ENCODE measurements around the gene CCDC148. TPM values are rescaled to one million over a fixed set of nuclear protein-coding genes. Genes with fewer than 3 reads are reported as not detected.

The CCDC148 gene
- total and polyA plus RNA-seq, 5 donors from 2014 or later, result not detected

DNA sequence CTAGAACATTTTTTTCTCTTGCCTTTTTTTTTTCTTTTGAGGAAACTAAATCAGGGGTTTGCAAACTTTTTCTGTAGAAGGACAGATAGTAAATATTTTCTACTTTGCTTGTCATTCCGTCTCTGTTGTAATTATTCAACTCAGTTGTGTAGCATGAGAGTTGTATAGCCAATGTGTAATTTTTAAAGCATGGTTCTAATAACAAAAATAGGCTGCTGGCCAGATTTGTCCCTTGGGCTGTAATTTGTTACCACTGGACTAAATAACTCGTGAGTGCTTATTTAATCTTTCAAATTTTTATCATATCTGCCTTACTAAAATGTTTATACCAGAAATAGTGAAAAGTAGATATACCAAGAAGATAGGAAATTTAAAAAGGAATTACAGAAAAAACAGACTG lies 43.0 kb downstream of the CCDC148 start:
- Mint-ChIP-seq H3K27me3 (peaks cover 16% of the 10 kb centered on the region), H3K4me3 (no peak overlapping the region), H3K27ac (no peak overlapping the region), H3K36me3 (no peaks in the 10 kb centered on the region), H3K4me1 (no peaks in the 10 kb centered on the region), H3K9me3 (peaks cover 2 to 34% (median 11%) of the 10 kb centered on the region in 7 donors)
- no peak for ATAC-seq (ENCODE audit: low read depth in 2 of 2)
- H3K27ac ChIP-seq (ENCODE audit: insufficient read depth, low read length, poor library complexity, severe bottlenecking), result no peak overlapping the region
- DNase-seq, result no peak
- peaks cover 6% of the 10 kb centered on the region for H3K27me3 ChIP-seq (ENCODE audit: control insufficient read depth, insufficient read depth, low read length)
- H3K4me1 ChIP-seq (ENCODE audit: control insufficient read depth, insufficient read depth, low read length, poor library complexity, severe bottlenecking), result no peaks in the 10 kb centered on the region
- H3K4me3 ChIP-seq (ENCODE audit: low read depth, low read length), result no peak overlapping the region
- peaks cover 13 to 20% of the 10 kb centered on the region in 2 experiments for H3K9me3 ChIP-seq (ENCODE audit: control insufficient read depth in 2 of 2, low read length in 2 of 2)
- H3K36me3 ChIP-seq (ENCODE audit: control insufficient read depth, insufficient read depth, low read length), result no peaks in the 10 kb centered on the region

DNA sequence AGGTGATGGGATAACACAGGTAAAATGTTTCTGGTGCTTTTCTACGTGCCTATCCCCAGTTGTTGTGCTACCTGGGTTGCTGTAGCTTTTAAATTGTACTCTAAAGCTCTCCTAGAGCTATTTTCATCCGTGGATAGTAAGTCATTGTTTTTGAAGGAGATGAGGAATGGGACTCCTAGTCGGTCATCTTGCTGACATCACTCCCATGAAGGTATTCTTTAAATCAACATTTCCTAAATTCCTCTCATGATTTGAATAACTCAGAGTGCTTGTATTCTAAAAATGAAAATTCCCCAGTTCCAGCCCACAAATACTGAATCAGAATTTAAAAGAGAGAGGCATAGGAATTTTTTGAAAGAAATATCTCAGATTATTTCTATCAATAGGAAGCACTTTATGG lies 44.3 kb downstream of the CCDC148 start:
- peaks cover 18% of the 10 kb centered on the region for H3K27me3 Mint-ChIP-seq
- H3K9me3 Mint-ChIP-seq, result peaks cover 2 to 34% (median 9%) of the 10 kb centered on the region in 7 donors
- Histone ChIP-seq H3K4me1 (ENCODE audit: control insufficient read depth, insufficient read depth, low read length, poor library complexity, severe bottlenecking) (no peaks in the 10 kb centered on the region), H3K27ac (ENCODE audit: insufficient read depth, low read length, poor library complexity, severe bottlenecking) (no peak overlapping the region), H3K36me3 (ENCODE audit: control insufficient read depth, insufficient read depth, low read length) (no peaks in the 10 kb centered on the region), H3K4me3 (ENCODE audit: low read depth, low read length) (no peak overlapping the region), H3K27me3 (ENCODE audit: control insufficient read depth, insufficient read depth, low read length) (peaks cover 7% of the 10 kb centered on the region), H3K9me3 (ENCODE audit: control insufficient read depth in 2 of 2, low read length in 2 of 2) (peaks cover 13 to 20% of the 10 kb centered on the region in 2 experiments)
- H3K4me1 Mint-ChIP-seq, result no peaks in the 10 kb centered on the region
- H3K4me3 Mint-ChIP-seq, result no peak overlapping the region
- DNase-seq, result no peak
- no peak for ATAC-seq (ENCODE audit: low read depth in 2 of 2)
- H3K27ac Mint-ChIP-seq, result no peak overlapping the region
- no peaks in the 10 kb centered on the region for H3K36me3 Mint-ChIP-seq

DNA sequence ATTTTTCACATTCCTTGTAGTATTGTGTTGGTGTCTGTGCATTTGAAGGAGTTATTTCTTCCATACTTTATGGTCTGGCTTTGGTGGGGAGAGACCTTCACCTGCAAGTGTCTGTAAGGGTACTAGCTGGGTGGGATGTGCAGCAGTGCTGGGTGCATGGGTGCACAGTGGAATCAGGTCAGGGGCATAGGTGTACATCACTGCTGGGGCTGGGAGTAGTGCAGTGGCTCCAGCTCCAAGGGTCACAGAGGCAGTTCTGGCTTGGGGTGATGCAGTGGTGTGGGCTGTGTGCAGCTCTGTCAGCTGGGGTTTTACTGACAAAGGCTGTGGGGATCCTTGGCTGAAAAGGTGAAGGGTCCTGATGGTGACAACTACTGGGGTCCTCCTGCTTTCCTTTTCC lies 44.8 kb downstream of the CCDC148 start:
- H3K27ac Mint-ChIP-seq, result no peak overlapping the region
- no peak overlapping the region for H3K4me3 ChIP-seq (ENCODE audit: low read depth, low read length)
- no peaks in the 10 kb centered on the region for H3K4me1 Mint-ChIP-seq
- DNase-seq, result no peak
- H3K27me3 ChIP-seq (ENCODE audit: control insufficient read depth, insufficient read depth, low read length), result peaks cover 3% of the 10 kb centered on the region
- ATAC-seq (ENCODE audit: low read depth in 2 of 2), result no peak
- H3K4me1 ChIP-seq (ENCODE audit: control insufficient read depth, insufficient read depth, low read length, poor library complexity, severe bottlenecking), result no peaks in the 10 kb centered on the region
- H3K4me3 Mint-ChIP-seq, result no peak overlapping the region
- peaks cover 2 to 34% (median 9%) of the 10 kb centered on the region in 7 donors for H3K9me3 Mint-ChIP-seq
- H3K27ac ChIP-seq (ENCODE audit: insufficient read depth, low read length, poor library complexity, severe bottlenecking), result no peak overlapping the region
- H3K27me3 Mint-ChIP-seq, result peaks cover 23% of the 10 kb centered on the region
- H3K36me3 ChIP-seq (ENCODE audit: control insufficient read depth, insufficient read depth, low read length), result no peaks in the 10 kb centered on the region
- H3K9me3 ChIP-seq (ENCODE audit: control insufficient read depth in 2 of 2, low read length in 2 of 2), result peaks cover 13 to 20% of the 10 kb centered on the region in 2 experiments
- H3K36me3 Mint-ChIP-seq, result no peaks in the 10 kb centered on the region

DNA sequence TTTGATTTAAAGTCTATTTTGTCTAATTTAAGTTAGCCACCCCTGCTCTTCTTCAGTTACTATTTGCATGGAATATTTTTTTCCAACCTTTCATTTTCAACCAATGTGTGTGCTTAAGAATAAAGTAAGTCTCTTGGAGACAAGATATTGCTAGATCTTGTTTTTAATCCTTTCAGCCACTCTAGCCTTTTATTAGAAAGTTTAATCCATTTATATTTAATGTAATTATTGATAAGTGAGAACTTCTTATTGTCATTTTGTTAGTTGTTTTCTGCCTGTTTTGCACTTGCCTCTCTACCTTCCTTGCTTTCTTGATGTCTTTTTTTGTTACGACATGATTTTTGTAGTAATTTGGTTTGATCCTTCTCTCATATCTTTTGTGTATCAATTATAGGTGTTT lies 46.4 kb downstream of the CCDC148 start:
- Histone ChIP-seq H3K4me1 (ENCODE audit: control insufficient read depth, insufficient read depth, low read length, poor library complexity, severe bottlenecking) (no peaks in the 10 kb centered on the region), H3K27me3 (ENCODE audit: control insufficient read depth, insufficient read depth, low read length) (peaks cover 2% of the 10 kb centered on the region), H3K4me3 (ENCODE audit: low read depth, low read length) (no peak overlapping the region), H3K27ac (ENCODE audit: insufficient read depth, low read length, poor library complexity, severe bottlenecking) (no peak overlapping the region), H3K36me3 (ENCODE audit: control insufficient read depth, insufficient read depth, low read length) (no peaks in the 10 kb centered on the region), H3K9me3 (ENCODE audit: control insufficient read depth in 2 of 2, low read length in 2 of 2) (peaks cover 8 to 9% of the 10 kb centered on the region in 2 experiments)
- no peaks in the 10 kb centered on the region for H3K36me3 Mint-ChIP-seq
- no peak for ATAC-seq (ENCODE audit: low read depth in 2 of 2)
- peaks cover 21% of the 10 kb centered on the region for H3K27me3 Mint-ChIP-seq
- H3K4me1 Mint-ChIP-seq, result no peaks in the 10 kb centered on the region
- no peak overlapping the region for H3K27ac Mint-ChIP-seq
- peaks cover 2 to 21% (median 5%) of the 10 kb centered on the region in 7 donors for H3K9me3 Mint-ChIP-seq
- no peak for DNase-seq
- no peak overlapping the region for H3K4me3 Mint-ChIP-seq

DNA sequence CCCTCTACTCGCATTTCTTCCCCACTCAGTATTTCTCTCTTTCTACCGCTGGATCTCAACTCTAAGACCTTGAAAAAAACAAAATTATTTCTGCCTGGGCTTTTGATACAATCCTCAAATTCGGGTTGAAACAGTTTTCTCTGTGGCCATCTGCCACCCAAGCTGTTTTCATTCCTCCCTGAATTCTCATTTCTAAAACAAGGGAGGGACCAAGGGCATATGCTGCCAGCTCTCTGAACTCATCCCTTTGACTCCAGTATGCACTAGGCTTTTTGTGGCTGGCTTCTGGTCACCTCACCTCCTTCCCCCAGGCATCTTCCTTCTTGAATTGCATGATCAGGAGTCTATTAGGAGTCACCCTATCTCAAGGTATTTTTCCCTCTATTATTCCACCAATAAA lies 49.5 kb downstream of the CCDC148 start:
- H3K27ac ChIP-seq (ENCODE audit: insufficient read depth, low read length, poor library complexity, severe bottlenecking), result no peak overlapping the region
- Mint-ChIP-seq H3K27ac (no peak overlapping the region), H3K27me3 (peaks cover 19% of the 10 kb centered on the region), H3K9me3 (peaks cover 0 to 21% (median 5%) of the 10 kb centered on the region in 7 donors), H3K36me3 (no peaks in the 10 kb centered on the region), H3K4me1 (no peaks in the 10 kb centered on the region), H3K4me3 (no peak overlapping the region)
- H3K36me3 ChIP-seq (ENCODE audit: control insufficient read depth, insufficient read depth, low read length), result no peaks in the 10 kb centered on the region
- DNase-seq (no peak), ATAC-seq (ENCODE audit: low read depth in 2 of 2) (no peak)
- peaks cover 6 to 7% of the 10 kb centered on the region in 2 experiments for H3K9me3 ChIP-seq (ENCODE audit: control insufficient read depth in 2 of 2, low read length in 2 of 2)
- H3K27me3 ChIP-seq (ENCODE audit: control insufficient read depth, insufficient read depth, low read length), result peaks cover 2% of the 10 kb centered on the region
- no peaks in the 10 kb centered on the region for H3K4me1 ChIP-seq (ENCODE audit: control insufficient read depth, insufficient read depth, low read length, poor library complexity, severe bottlenecking)
- H3K4me3 ChIP-seq (ENCODE audit: low read depth, low read length), result no peak overlapping the region

DNA sequence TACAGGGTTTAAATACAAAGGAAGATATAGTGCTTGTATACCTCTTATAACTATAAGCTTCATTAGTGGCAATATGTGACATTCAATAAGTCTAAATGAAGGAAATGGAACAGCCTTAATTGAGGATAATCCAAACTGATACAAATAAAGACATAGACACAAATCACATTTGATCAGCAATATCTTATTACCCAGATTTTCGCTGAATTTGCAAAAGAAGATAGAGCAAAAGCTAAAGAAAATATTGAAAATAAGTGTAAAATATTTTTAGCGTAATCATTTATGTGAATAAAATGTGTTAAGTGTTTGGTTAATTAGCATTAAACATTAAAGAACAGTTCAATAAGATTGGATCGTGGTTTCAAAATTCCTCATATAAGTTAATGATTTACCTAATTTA lies 51.2 kb downstream of the CCDC148 start:
- Histone ChIP-seq H3K36me3 (ENCODE audit: control insufficient read depth, insufficient read depth, low read length) (no peaks in the 10 kb centered on the region), H3K27me3 (ENCODE audit: control insufficient read depth, insufficient read depth, low read length) (peaks cover 2% of the 10 kb centered on the region), H3K4me3 (ENCODE audit: low read depth, low read length) (no peak overlapping the region), H3K9me3 (ENCODE audit: control insufficient read depth in 2 of 2, low read length in 2 of 2) (peaks cover 0 to 3% of the 10 kb centered on the region in 2 experiments), H3K27ac (ENCODE audit: insufficient read depth, low read length, poor library complexity, severe bottlenecking) (no peak overlapping the region), H3K4me1 (ENCODE audit: control insufficient read depth, insufficient read depth, low read length, poor library complexity, severe bottlenecking) (no peaks in the 10 kb centered on the region)
- Mint-ChIP-seq H3K36me3 (no peaks in the 10 kb centered on the region), H3K4me3 (no peak overlapping the region), H3K9me3 (peaks cover 0 to 9% (median 2%) of the 10 kb centered on the region in 7 donors), H3K4me1 (no peaks in the 10 kb centered on the region), H3K27ac (no peak overlapping the region), H3K27me3 (peaks cover 17% of the 10 kb centered on the region)
- ATAC-seq (ENCODE audit: low read depth in 2 of 2) (no peak), DNase-seq (no peak)

DNA sequence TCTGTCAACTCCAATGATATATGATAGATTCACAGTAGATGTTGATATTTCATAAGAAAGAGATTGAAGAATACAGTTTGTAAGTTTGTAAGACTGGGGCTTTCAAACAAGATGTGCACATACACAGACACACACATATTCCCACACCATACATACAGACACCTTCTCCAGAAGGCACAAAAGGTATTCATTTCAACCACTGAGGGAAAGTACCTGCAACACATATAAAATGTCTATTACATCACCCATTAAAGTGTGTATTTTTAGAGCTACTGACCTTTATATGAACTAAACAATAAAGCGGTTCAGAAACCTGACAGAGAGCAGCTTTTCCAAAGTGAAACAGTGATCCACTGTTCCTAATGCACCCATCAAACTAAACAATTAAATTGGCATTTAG lies 53.3 kb downstream of the CCDC148 start:
- Mint-ChIP-seq H3K4me3 (no peak overlapping the region), H3K27ac (no peak overlapping the region), H3K36me3 (no peaks in the 10 kb centered on the region), H3K9me3 (peaks cover 0 to 7% (median 3%) of the 10 kb centered on the region in 7 donors), H3K4me1 (no peaks in the 10 kb centered on the region), H3K27me3 (peaks cover 17% of the 10 kb centered on the region)
- ATAC-seq (ENCODE audit: low read depth in 2 of 2) (no peak), DNase-seq (no peak)
- Histone ChIP-seq H3K4me3 (ENCODE audit: low read depth, low read length) (no peak overlapping the region), H3K9me3 (ENCODE audit: control insufficient read depth in 2 of 2, low read length in 2 of 2) (no peaks in the 10 kb centered on the region), H3K4me1 (ENCODE audit: control insufficient read depth, insufficient read depth, low read length, poor library complexity, severe bottlenecking) (no peaks in the 10 kb centered on the region), H3K27me3 (ENCODE audit: control insufficient read depth, insufficient read depth, low read length) (no peaks in the 10 kb centered on the region), H3K27ac (ENCODE audit: insufficient read depth, low read length, poor library complexity, severe bottlenecking) (no peak overlapping the region), H3K36me3 (ENCODE audit: control insufficient read depth, insufficient read depth, low read length) (no peaks in the 10 kb centered on the region)

DNA sequence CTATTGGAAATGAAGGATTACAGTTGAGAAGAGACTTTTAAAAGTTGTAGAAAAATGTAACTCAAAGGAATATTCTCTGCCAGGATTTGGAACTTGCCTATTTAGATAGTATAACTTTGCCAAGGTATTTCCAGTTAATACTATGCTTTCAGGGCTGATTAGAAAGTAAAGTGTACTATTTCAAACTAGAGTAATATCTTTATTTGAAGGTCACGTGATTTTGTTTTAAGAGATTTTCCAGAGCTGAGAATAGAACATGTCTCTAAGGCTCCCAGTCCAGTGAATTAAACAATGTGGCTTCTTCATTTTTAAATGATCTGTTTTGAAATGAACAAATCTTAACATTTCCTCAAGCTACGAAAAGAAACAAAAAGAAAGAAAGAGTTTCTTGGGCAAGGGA lies 53.9 kb downstream of the CCDC148 start:
- H3K27ac Mint-ChIP-seq, result no peak overlapping the region
- no peaks in the 10 kb centered on the region for H3K4me1 Mint-ChIP-seq
- peaks cover 0 to 8% (median 3%) of the 10 kb centered on the region in 7 donors for H3K9me3 Mint-ChIP-seq
- ATAC-seq (ENCODE audit: low read depth in 2 of 2) (no peak), DNase-seq (no peak)
- H3K36me3 ChIP-seq (ENCODE audit: control insufficient read depth, insufficient read depth, low read length), result no peaks in the 10 kb centered on the region
- H3K27me3 ChIP-seq (ENCODE audit: control insufficient read depth, insufficient read depth, low read length), result no peaks in the 10 kb centered on the region
- peaks cover 17% of the 10 kb centered on the region for H3K27me3 Mint-ChIP-seq
- no peaks in the 10 kb centered on the region for H3K9me3 ChIP-seq (ENCODE audit: control insufficient read depth in 2 of 2, low read length in 2 of 2)
- no peak overlapping the region for H3K27ac ChIP-seq (ENCODE audit: insufficient read depth, low read length, poor library complexity, severe bottlenecking)
- no peaks in the 10 kb centered on the region for H3K4me1 ChIP-seq (ENCODE audit: control insufficient read depth, insufficient read depth, low read length, poor library complexity, severe bottlenecking)
- H3K4me3 Mint-ChIP-seq, result no peak overlapping the region
- no peaks in the 10 kb centered on the region for H3K36me3 Mint-ChIP-seq
- no peak overlapping the region for H3K4me3 ChIP-seq (ENCODE audit: low read depth, low read length)

All from CD4-positive, CD25-positive, alpha-beta regulatory T cell (primary cell).